PC-9 (cell line): Measurements from ENCODE around the gene CDH15.

Source experiments
- EZH2 ChIP-seq: fragments of 200-600 bp; sonication (generic); IDR thresholded peaks from 2 replicates; pipeline ENCODE4 v1.8.0; 2017; ENCODE audit warnings: antibody characterized with exemption, low read depth
- TF ChIP-seq, protein P1 (sequence below): fragments of 200-600 bp; sonication (generic); conservative IDR thresholded peaks from 2 replicates; pipeline ENCODE4 v1.6.1; 2017; ENCODE audit warnings: mixed run types, antibody characterized with exemption, mild to moderate bottlenecking, moderate library complexity

DNA sequence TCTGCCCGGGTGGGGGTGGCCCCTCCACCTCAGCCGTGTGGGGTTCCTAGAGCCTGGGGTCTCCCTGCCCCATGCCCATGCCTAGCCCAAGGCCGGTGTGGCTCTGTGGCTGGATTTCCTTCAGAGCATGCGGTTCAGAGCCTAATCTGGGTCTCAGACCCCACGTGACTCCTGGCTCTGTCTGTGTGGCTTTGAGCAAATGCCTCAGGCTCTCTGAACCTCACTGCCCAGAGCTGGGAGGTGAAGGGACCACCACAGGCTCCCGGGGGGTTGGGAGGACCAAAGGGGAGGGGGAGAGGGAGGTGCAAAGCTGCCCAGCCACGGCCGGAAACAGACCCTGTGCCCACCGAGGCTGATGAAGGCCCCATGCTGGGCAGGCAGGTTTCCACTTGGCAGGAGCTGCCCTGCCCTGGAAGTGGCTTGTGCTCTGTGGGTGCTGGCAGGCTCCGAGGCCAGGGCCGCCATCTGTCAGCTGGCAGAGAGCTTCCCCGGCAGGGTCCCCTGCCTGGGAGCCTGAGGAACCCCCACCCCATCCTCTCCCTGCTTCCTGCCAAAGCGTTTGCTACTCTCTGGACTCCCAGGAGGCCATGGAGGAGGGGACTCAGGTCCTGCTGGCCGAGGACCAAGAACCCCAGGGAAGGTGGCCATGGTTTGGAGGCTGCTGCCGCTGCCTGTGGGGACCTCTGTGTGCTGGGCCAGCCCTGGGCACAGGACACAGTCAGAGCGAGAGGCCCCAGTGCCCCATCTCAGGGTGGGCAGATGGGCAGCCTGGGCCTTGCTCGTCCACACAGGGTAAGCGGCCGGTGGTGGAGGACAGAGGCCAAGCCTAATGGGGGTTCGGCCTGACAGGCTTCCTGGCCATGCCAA lies 4.0 kb downstream of the CDH15 start:
- TF ChIP-seq, protein P1, sequence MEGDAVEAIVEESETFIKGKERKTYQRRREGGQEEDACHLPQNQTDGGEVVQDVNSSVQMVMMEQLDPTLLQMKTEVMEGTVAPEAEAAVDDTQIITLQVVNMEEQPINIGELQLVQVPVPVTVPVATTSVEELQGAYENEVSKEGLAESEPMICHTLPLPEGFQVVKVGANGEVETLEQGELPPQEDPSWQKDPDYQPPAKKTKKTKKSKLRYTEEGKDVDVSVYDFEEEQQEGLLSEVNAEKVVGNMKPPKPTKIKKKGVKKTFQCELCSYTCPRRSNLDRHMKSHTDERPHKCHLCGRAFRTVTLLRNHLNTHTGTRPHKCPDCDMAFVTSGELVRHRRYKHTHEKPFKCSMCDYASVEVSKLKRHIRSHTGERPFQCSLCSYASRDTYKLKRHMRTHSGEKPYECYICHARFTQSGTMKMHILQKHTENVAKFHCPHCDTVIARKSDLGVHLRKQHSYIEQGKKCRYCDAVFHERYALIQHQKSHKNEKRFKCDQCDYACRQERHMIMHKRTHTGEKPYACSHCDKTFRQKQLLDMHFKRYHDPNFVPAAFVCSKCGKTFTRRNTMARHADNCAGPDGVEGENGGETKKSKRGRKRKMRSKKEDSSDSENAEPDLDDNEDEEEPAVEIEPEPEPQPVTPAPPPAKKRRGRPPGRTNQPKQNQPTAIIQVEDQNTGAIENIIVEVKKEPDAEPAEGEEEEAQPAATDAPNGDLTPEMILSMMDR = no peak
- TF ChIP-seq EZH2 = no peak
